ENCODE measurements around the gene RIMBP2.

DNA sequence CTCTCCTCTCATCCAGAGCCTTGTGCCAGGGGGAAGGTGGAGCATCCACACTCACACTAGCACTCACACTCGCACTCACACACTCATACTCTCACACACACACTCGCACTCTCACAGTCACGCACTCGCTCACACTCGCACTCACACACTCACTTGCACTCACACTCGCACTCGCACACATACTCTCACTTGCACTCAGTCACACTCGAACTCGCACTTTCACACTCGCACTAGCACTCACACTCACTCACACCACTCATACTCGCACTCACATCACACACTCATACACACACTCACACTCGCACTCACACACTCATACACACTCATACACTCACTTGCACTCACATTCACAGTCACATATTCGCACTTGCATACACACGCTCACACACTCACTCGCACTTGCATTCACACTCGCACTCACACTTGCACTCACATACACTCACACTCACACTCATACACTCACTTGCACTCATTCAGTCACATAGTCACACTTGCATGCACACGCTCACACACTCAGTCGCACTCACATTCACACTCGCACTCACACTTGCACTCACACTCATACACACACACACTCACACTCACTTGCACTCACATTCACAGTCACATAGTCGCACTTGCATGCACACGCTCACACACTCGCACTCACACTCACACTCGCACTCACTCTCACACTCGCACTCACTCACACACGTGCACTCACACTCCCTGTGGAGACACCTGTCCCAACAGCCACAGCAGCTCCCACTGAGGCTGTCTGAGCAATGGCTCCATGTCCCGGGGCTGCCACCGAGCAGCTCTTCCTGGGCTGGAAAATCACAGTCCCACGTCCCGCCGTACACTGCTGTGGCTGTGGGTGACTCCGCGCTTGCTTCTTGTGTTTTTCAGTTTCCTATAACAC is 12.3 kb upstream of the RIMBP2 start:
- TF ChIP-seq EZH2 (IDR thresholded peaks at IDR 0.05; ENCODE audit: low read length, missing control alignments) = no peak
- TF ChIP-seq, protein P1, sequence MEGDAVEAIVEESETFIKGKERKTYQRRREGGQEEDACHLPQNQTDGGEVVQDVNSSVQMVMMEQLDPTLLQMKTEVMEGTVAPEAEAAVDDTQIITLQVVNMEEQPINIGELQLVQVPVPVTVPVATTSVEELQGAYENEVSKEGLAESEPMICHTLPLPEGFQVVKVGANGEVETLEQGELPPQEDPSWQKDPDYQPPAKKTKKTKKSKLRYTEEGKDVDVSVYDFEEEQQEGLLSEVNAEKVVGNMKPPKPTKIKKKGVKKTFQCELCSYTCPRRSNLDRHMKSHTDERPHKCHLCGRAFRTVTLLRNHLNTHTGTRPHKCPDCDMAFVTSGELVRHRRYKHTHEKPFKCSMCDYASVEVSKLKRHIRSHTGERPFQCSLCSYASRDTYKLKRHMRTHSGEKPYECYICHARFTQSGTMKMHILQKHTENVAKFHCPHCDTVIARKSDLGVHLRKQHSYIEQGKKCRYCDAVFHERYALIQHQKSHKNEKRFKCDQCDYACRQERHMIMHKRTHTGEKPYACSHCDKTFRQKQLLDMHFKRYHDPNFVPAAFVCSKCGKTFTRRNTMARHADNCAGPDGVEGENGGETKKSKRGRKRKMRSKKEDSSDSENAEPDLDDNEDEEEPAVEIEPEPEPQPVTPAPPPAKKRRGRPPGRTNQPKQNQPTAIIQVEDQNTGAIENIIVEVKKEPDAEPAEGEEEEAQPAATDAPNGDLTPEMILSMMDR (conservative IDR thresholded peaks at IDR 0.05 in 1 of 2, IDR thresholded peaks at IDR 0.05 in 1 of 2; ENCODE audit: low read depth in 1 of 2, low read length in 2 of 2) = no peak

All from fibroblast of lung (primary cell).